ENCODE data around the gene RAPGEF6.

DNA sequence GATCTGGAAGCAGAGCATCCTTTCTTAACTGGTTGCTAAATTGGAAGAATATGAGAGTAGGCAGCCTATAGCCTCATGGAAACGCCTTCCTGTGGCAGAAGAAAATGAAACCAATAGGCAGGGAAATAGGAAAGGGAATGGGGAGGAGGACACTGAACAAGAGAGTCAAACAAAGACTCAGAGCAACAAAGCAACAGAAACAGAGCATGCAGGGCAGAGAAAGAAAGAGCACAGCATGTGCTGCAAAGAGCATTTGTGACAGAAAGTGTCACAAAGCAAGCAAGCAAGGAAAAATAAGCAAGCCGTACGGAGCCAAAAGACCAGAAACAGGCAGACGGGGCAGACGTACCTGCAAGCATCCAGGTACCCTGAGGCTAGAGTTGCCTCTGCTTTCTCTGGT is 123.1 kb downstream of the RAPGEF6 start:
- no peak for TF ChIP-seq POLR2AphosphoS5 (IDR thresholded peaks at IDR 0.05; ENCODE audit: borderline replicate concordance, low read depth, low read length)
- TF ChIP-seq FOXP2 (optimal IDR thresholded peaks at IDR 0.05; ENCODE audit: control extremely low read depth, extremely low read length, insufficient read depth) = no peak
- TF ChIP-seq EZH2 (IDR thresholded peaks at IDR 0.05) = no peak

All from SK-N-MC (cell line).